ENCODE results near the gene CAV2. TPM values are rescaled to one million over a fixed set of nuclear protein-coding genes. Genes with fewer than 3 reads are reported as not detected.

Gene CAV2
- total and polyA plus RNA-seq, 2 of the 8 experiments (the other 6 are each of a cell fraction or from before 2014, with no cell fraction given): 2.8 to 4.7 TPM

DNA sequence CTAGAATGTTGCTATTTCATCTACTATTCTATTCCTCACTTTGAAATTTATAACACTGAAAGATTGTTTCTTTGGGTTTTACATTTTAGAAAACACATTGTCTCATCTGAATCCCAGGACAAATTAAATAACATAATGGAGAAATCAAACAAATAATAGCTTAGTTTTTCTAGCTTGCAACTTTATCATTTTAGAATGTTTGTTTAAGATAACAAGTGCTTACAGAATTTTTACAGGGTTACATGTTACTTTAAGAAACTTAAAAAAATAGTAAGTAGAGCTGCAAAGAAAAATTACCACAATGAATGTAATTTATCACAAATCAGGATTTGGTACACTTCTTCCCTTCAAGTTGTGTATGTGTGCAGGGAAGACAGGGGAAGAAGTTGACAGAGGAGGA lies 11.3 kb downstream of the CAV2 start:
- H2AK5ac ChIP-seq (ENCODE audit: low read depth, low read length): no peak overlapping the region
- H2BK5ac ChIP-seq (ENCODE audit: low read depth, low read length): no peak overlapping the region
- peaks cover 0 to under 1% (median 0%) of the 10 kb centered on the region in 4 experiments; a peak in 2 of 7 replicates for H3K4me1 ChIP-seq (replicated peaks in 1 of 4; ENCODE audit: control insufficient read depth in 3 of 4, insufficient read depth in 4 of 4, low read length in 3 of 4)
- no peak overlapping the region for H2BK12ac ChIP-seq (ENCODE audit: low read depth, low read length)
- FAIRE-seq: no peak
- no peaks in the 10 kb centered on the region for H3K27me3 ChIP-seq (replicated peaks in 1 of 4; ENCODE audit: control insufficient read depth in 3 of 4, extremely low read depth in 1 of 4, insufficient read depth in 3 of 4, low read length in 3 of 4)
- no peak overlapping the region for H2BK15ac ChIP-seq (ENCODE audit: low read length)
- TF ChIP-seq RNF2 (IDR thresholded peaks at IDR 0.05; ENCODE audit: borderline replicate concordance, low read depth, low read length, missing control alignments, poor library complexity, severe bottlenecking): no peak
- TF ChIP-seq ASH2L (IDR thresholded peaks at IDR 0.05; ENCODE audit: low read length): no peak
- no peak for TF ChIP-seq SIN3A (conservative IDR thresholded peaks at IDR 0.05 in 1 of 2, IDR thresholded peaks at IDR 0.05 in 1 of 2; ENCODE audit: low read depth in 1 of 2, low read length in 2 of 2)
- no peak for TF ChIP-seq CBX5 (IDR thresholded peaks at IDR 0.05; ENCODE audit: low read depth, low read length)
- TF ChIP-seq EZH2 (IDR thresholded peaks at IDR 0.05; ENCODE audit: low read depth, low read length, severe bottlenecking): no peak
- H3K9ac ChIP-seq (replicated peaks in 1 of 4; ENCODE audit: extremely low read depth in 1 of 4, low read depth in 3 of 4, low read length in 3 of 4): no peak overlapping the region
- no peaks in the 10 kb centered on the region for H3K9me3 ChIP-seq (ENCODE audit: insufficient read depth in 2 of 2, low read depth in 1 of 2, low read length in 1 of 2)
- H3K79me1 ChIP-seq (ENCODE audit: low read depth, low read length): no peaks in the 10 kb centered on the region
- H3K79me2 ChIP-seq (ENCODE audit: control insufficient read depth in 1 of 2, insufficient read depth in 2 of 2, low read length in 2 of 2): no peaks in the 10 kb centered on the region
- no peak overlapping the region for H3K56ac ChIP-seq (replicated peaks; ENCODE audit: insufficient read length, low read depth, low read length)
- no peak overlapping the region for H2BK120ac ChIP-seq (replicated peaks; ENCODE audit: low read depth, low read length)
- no peak overlapping the region for H2AFZ ChIP-seq (ENCODE audit: low read length)
- H3K4me3 ChIP-seq (ENCODE audit: extremely low read depth in 1 of 4, insufficient read depth in 2 of 4, low read depth in 3 of 4, low read length in 4 of 4): no peak overlapping the region
- no peaks in the 10 kb centered on the region for H3K36me3 ChIP-seq (ENCODE audit: control insufficient read depth in 2 of 4, insufficient read depth in 4 of 4, low read length in 3 of 4)
- H3K18ac ChIP-seq (ENCODE audit: extremely low read depth, low read length): no peak overlapping the region
- no peak overlapping the region for H3K4ac ChIP-seq (replicated peaks; ENCODE audit: insufficient read length, low read depth, low read length)
- ChIA-PET CTCF (ENCODE audit: partially characterized antibody) (interaction anchor here (1.1 to 1.8 kb wide), 2 partner anchors 10 to 15 kb away, joined by 3 to 5 read pairs; no protein-coding TSS in a partner anchor), POLR2A (ENCODE audit: partially characterized antibody) (no interaction called here)
- H3K23me2 ChIP-seq (ENCODE audit: low read depth, low read length): no peaks in the 10 kb centered on the region
- no peak for DNase-seq (ENCODE audit: low read depth in 1 of 2, low spot score in 2 of 2)
- no peak overlapping the region for H3K4me2 ChIP-seq (ENCODE audit: insufficient read depth in 1 of 2, low read depth in 2 of 2, low read length in 2 of 2)
- H2BK20ac ChIP-seq (ENCODE audit: low read length): no peak overlapping the region
- no peak overlapping the region for H4K8ac ChIP-seq (ENCODE audit: extremely low read depth, insufficient read depth, low read length)
- H4K20me1 ChIP-seq (replicated peaks in 1 of 2; ENCODE audit: control insufficient read depth in 1 of 2, insufficient read depth in 2 of 2, low read length in 2 of 2): no peaks in the 10 kb centered on the region
- no peak overlapping the region for H3K23ac ChIP-seq (ENCODE audit: insufficient read length)
- no peak overlapping the region for H4K91ac ChIP-seq (replicated peaks; ENCODE audit: insufficient read length, low read length)
- no peak overlapping the region for H3K14ac ChIP-seq (ENCODE audit: insufficient read length)
- no peak overlapping the region for H3K27ac ChIP-seq (ENCODE audit: low read depth, low read length)
- no peak overlapping the region for H4K5ac ChIP-seq (ENCODE audit: insufficient read length, low read depth, low read length)
